Natural killer cell treated with Interleukin-12 subunit alpha and Interleukin-12 subunit beta and Interleukin-15 and Interleukin-18, amount 100 ng/mL, for 72 hours (primary cell): ENCODE data around the gene RPAP2. TPM values are rescaled to one million over a fixed set of nuclear protein-coding genes. Genes with fewer than 3 reads are reported as not detected.
"Not testable (repeated sequence)": the region's sequence is repeated elsewhere in the genome, so short reads cannot be mapped to it uniquely, and the experiment has no call there.

Source experiments
- ATAC-seq, 2 donors: fragments of 150-1000 bp; cut with Tn5 transposase in 1 of 2; sonication (Bioruptor Pico), chemical (Tn5 transposase) in 1 of 2; 2 replicates each; pipeline ENCODE4 v1.10.0; 2021
- DNase-seq: peaks from one replicate; pipeline ENCODE4 v3.0.0; 2022; ENCODE audit warnings: low spot score
- H3K27ac Mint-ChIP-seq, 2 donors: 1 replicate in 1 of 2; 2 replicates in 1 of 2; pipeline ENCODE4 v1.8.0; 2022; ENCODE audit warnings: mixed read lengths in 2 of 2, mild to moderate bottlenecking in 1 of 2, moderate library complexity in 1 of 2
- H3K27me3 Mint-ChIP-seq, 2 donors: 1 replicate in 1 of 2; 2 replicates in 1 of 2; pipeline ENCODE4 v1.8.0; 2022; ENCODE audit warnings: mixed read lengths in 2 of 2
- H3K36me3 Mint-ChIP-seq: one replicate; pipeline ENCODE4 v1.8.0; 2022; ENCODE audit warnings: mixed read lengths
- H3K4me1 Mint-ChIP-seq, 2 donors: 1 replicate in 1 of 2; 2 replicates in 1 of 2; pipeline ENCODE4 v1.8.0; 2022; ENCODE audit warnings: low read depth in 2 of 2, mixed read lengths in 2 of 2, mild to moderate bottlenecking in 1 of 2
- H3K4me3 Mint-ChIP-seq: one replicate; pipeline ENCODE4 v1.8.0; 2022; ENCODE audit warnings: mixed read lengths
- H3K9me3 Mint-ChIP-seq: 2 replicates; pipeline ENCODE4 v1.8.0; 2022; ENCODE audit warnings: mixed read lengths
- total RNA-seq, 2 donors: library from RNA; stranded (reverse); gene quantifications; one replicate each; pipeline ENCODE4 v1.2.3, GENCODE V29; 2022

The RPAP2 gene
- total RNA-seq, 2 donors from 2014 or later: 34.5 to 39.3 TPM

GRCh38 chr1:92372164-92372563 is 73.3 kb downstream of the RPAP2 start:
- Mint-ChIP-seq H3K4me3 (no peak overlapping the region), H3K9me3 (no peaks in the 10 kb centered on the region)

DNA sequence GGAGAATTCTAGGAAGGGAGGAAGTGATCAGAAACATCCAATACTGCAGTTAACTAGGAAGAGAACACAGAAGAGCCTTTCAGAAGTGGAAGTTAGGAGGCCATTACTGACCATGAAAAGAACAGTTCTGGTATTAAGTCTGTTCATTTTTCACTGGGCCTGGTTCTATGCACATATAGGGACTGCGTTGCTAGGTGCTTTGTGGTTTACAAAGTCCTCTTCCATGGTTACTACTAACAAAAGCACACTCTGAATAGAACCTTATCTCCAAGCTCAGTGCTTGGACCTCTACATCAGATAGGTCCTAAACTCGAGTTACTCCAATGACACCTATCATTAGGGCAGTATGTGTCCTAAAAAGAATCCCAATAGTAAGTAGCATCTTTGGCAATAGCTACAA is 75.4 kb downstream of the RPAP2 start:
- H3K36me3 Mint-ChIP-seq: peaks cover 6% of the 10 kb centered on the region
- ATAC-seq (no peak), DNase-seq (no peak)
- no peak overlapping the region for H3K4me3 Mint-ChIP-seq
- no peaks in the 10 kb centered on the region for H3K27me3 Mint-ChIP-seq
- peaks cover 14 to 16% of the 10 kb centered on the region in 2 donors for H3K4me1 Mint-ChIP-seq
- no peak overlapping the region for H3K27ac Mint-ChIP-seq
- H3K9me3 Mint-ChIP-seq: no peaks in the 10 kb centered on the region

More at GRCh38 chr1:92372164-92372563, 73.3 kb downstream of the RPAP2 start:
- ATAC-seq (no peak), DNase-seq (no peak)
- peaks cover 27 to 28% of the 10 kb centered on the region in 2 donors for H3K4me1 Mint-ChIP-seq
- no peak overlapping the region for H3K27ac Mint-ChIP-seq
- H3K27me3 Mint-ChIP-seq: no peaks in the 10 kb centered on the region
- H3K36me3 Mint-ChIP-seq: peaks cover 13% of the 10 kb centered on the region

DNA sequence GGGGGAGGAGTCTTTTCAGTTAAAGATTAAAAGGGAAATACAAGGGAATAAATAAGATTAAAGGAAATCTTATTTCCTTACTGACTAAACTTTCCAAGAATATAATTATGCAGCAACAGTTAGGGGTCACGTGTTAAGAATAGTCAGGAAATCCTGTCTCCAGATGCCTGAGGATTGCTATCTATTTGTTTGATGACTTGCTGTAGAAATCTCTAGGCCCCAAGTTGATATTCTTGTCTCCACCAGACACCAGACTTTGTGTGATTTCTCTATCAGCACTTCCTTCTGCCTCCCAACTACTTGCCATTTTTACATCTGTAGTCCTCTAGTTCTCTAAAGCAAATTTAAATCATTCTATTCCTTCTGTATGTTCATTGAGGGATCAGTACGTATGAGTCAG is 77.5 kb downstream of the RPAP2 start:
- H3K27ac Mint-ChIP-seq: no peak overlapping the region

DNA sequence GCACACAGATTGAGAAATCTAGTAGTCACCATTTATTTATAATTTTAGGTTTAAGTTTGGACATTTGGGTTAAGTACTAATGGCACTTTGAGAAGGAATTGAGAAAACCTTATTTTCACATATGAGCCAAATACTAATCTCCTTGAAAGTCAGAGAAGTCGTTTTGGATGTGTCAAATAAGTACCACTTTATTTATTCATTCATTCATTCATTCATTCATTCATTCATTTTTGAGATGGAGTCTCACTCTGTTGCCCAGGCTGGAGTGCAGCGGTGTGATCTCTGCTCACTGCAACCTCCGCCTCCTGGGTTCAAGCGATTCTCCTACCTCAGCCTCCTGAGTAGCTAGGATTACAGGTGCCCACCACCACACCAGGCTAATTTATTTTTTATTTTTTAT is 79.1 kb downstream of the RPAP2 start:
- not testable (repeated sequence) for H3K4me3 Mint-ChIP-seq, H3K27me3 Mint-ChIP-seq, DNase-seq, H3K9me3 Mint-ChIP-seq, H3K36me3 Mint-ChIP-seq, ATAC-seq, H3K27ac Mint-ChIP-seq
- peaks cover 15 to 21% of the 10 kb centered on the region in 2 donors for H3K4me1 Mint-ChIP-seq

More for the DNA sequence above, 77.5 kb downstream of the RPAP2 start:
- Mint-ChIP-seq H3K9me3 (no peaks in the 10 kb centered on the region), H3K27me3 (no peaks in the 10 kb centered on the region), H3K4me1 (peaks cover 21% of the 10 kb centered on the region in 2 donors), H3K4me3 (no peak overlapping the region), H3K36me3 (peaks cover 12% of the 10 kb centered on the region)
- no peak for DNase-seq
- ATAC-seq: no peak

DNA sequence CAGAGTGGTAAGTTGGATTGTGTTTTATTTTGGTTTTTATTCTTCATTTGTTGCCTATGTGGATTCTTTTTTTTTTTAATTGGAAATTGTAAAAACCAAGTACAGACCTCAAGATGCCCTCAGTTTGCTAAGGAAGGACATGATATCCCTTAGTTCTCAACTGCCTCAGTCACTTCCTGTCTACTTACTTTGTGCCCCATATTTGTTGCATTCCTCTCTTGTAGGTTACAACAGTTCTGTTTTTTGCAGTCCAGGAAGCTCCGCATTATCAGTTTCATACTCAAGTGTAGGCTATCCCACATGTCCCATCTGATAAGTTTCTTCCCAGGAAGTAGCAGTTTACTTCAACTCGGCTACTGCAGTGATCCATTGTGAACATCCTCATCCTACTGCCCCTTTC is 82.0 kb downstream of the RPAP2 start:
- H3K27me3 Mint-ChIP-seq: no peaks in the 10 kb centered on the region
- H3K4me1 Mint-ChIP-seq: peaks cover 10 to 12% of the 10 kb centered on the region in 2 donors
- peak overlapping the region in 1 of 2 donors; percentile 6 for H3K27ac Mint-ChIP-seq
- H3K36me3 Mint-ChIP-seq: peaks cover 8% of the 10 kb centered on the region
- no peak for DNase-seq
- H3K9me3 Mint-ChIP-seq: no peaks in the 10 kb centered on the region
- no peak for ATAC-seq
- H3K4me3 Mint-ChIP-seq: no peak overlapping the region

GRCh38 chr1:92393966-92394365 is 95.1 kb downstream of the RPAP2 start:
- Mint-ChIP-seq H3K9me3 (peaks cover 33% of the 10 kb centered on the region), H3K36me3 (peaks cover 48% of the 10 kb centered on the region)
- H3K4me1 Mint-ChIP-seq, H3K27ac Mint-ChIP-seq, ATAC-seq, DNase-seq, H3K27me3 Mint-ChIP-seq, H3K4me3 Mint-ChIP-seq: not testable (repeated sequence)

DNA sequence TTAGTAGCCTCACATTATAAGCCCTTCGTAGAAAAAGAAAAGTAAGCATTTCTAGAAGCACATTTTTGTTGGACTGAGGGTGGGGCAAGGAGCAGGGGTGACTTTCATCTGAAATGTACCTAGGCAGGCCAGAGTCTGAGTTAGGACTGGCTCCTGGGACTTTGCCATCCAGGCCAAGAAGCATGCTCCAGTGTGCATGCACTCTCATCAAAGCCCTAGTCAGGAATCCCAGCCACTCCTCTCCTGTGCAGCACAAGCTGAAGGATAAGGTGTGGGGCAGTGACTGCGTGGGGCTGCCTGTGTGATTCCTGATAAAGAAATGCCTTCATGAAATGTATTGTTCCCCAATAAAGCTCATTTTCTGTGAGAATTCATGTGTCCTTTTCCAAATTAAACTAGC is 99.7 kb downstream of the RPAP2 start:
- ATAC-seq (no peak), DNase-seq (no peak)
- no peak overlapping the region for H3K27ac Mint-ChIP-seq
- peaks cover 4 to 6% of the 10 kb centered on the region in 2 donors for H3K4me1 Mint-ChIP-seq
- peaks cover 6% of the 10 kb centered on the region for H3K9me3 Mint-ChIP-seq
- no peaks in the 10 kb centered on the region for H3K27me3 Mint-ChIP-seq
- H3K4me3 Mint-ChIP-seq: no peak overlapping the region
- H3K36me3 Mint-ChIP-seq: peaks cover 9% of the 10 kb centered on the region

- Mint-ChIP-seq H3K9me3 (peaks cover 6% of the 10 kb centered on the region), H3K4me1 (peaks cover 4 to 6% of the 10 kb centered on the region in 2 donors), H3K27ac (no peak overlapping the region), H3K4me3 (no peak overlapping the region), H3K36me3 (peaks cover 9% of the 10 kb centered on the region), H3K27me3 (no peaks in the 10 kb centered on the region)
- DNase-seq (no peak), ATAC-seq (peak; percentile 61 to 73)
These were observed 100.2 kb downstream of the RPAP2 start for GRCh38 chr1:92399076-92399475.

- no peak for ATAC-seq
These were observed 105.8 kb downstream of the RPAP2 start for GRCh38 chr1:92404661-92405060.

DNA sequence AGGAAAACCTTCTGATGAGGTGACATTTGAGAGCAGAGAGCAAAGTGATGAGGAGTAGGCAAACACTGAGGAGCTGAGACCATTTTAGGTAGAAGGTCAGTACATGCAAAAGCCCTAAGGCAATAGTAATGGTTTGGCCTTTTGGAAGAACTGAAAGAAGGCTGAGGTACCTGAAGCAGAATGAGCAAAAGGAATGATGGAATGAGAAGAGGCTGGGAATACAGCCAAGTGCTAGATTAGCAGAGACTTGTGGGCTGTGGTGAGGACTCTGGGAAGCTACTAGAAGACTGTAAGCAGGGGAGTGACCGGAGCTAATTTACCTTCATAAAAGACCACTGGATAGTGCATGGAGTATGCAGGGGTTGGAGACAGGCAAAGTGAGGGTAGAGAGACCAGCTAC is 110.0 kb downstream of the RPAP2 start:
- Mint-ChIP-seq H3K36me3 (peaks cover 5% of the 10 kb centered on the region), H3K27me3 (peaks cover 0 to 3% of the 10 kb centered on the region in 2 donors), H3K27ac (no peak overlapping the region), H3K4me3 (no peak overlapping the region), H3K4me1 (peaks cover 0 to 13% of the 10 kb centered on the region in 2 donors), H3K9me3 (peaks cover 4% of the 10 kb centered on the region)
- DNase-seq: no peak
- no peak for ATAC-seq

More at GRCh38 chr1:92404661-92405060, 105.8 kb downstream of the RPAP2 start:
- Mint-ChIP-seq H3K27me3 (peaks cover 0 to 3% of the 10 kb centered on the region in 2 donors), H3K9me3 (peaks cover 7% of the 10 kb centered on the region), H3K4me1 (peaks cover 3 to 14% of the 10 kb centered on the region in 2 donors), H3K27ac (no peak overlapping the region), H3K4me3 (no peak overlapping the region), H3K36me3 (peaks cover 12% of the 10 kb centered on the region)
- DNase-seq: no peak

GRCh38 chr1:92409946-92410549 is 111.2 kb downstream of the RPAP2 start:
- H3K27me3 Mint-ChIP-seq: peaks cover 0 to 3% of the 10 kb centered on the region in 2 donors
- no peak for DNase-seq
- H3K9me3 Mint-ChIP-seq: no peaks in the 10 kb centered on the region
- no peak overlapping the region for H3K27ac Mint-ChIP-seq
- H3K36me3 Mint-ChIP-seq: no peaks in the 10 kb centered on the region
- H3K4me1 Mint-ChIP-seq: peaks cover 0 to 13% of the 10 kb centered on the region in 2 donors
- H3K4me3 Mint-ChIP-seq: no peak overlapping the region
- no peak for ATAC-seq

DNA sequence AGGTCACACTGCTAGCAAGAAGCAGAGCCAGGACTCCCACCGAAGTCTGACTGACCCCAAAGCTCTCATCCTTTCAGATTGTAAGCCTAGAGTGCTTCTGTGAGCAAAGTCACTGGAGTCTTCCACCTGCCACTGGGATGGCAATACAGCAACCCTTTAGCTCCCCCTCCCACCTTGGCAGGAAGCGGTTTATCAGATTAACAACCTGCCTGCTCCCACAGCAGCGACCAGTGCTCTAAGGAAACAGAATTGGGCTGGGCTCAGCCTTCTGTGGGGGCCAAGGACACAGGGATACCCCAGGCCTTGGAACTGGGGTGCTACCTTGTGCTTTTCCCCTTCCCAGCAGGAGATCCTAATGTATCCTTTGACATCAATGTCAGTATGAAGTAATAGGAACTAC is 111.8 kb downstream of the RPAP2 start:
- no peak for DNase-seq
- Mint-ChIP-seq H3K4me3 (no peak overlapping the region), H3K9me3 (no peaks in the 10 kb centered on the region), H3K4me1 (peaks cover 0 to 13% of the 10 kb centered on the region in 2 donors), H3K27ac (no peak overlapping the region), H3K36me3 (no peaks in the 10 kb centered on the region), H3K27me3 (peaks cover 0 to 3% of the 10 kb centered on the region in 2 donors)
- ATAC-seq: peak in 1 of 2 donors; percentile 59

DNA sequence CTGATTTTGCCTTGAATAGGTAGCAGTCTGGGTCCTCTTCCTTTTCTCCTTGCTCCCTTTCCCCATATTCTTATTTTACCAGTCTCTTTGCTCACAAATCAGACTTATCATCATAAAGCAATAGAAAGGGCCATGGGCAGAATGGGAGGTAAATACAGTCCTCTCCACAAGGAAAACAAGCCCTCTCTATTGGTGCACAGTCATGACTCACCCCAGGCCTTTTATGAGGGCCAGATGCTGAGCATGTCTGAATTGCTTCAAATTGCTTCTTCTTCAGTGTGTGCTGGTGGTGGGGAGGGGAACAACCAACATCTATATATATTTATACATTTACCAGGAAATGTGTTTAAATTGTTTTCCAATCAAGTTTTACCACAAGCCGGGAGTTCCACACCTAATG is 112.7 kb downstream of the RPAP2 start:
- ATAC-seq (no peak), DNase-seq (no peak)
- H3K27me3 Mint-ChIP-seq: peaks cover 0 to 3% of the 10 kb centered on the region in 2 donors
- H3K4me3 Mint-ChIP-seq: no peak overlapping the region
- H3K36me3 Mint-ChIP-seq: no peaks in the 10 kb centered on the region
- peaks cover 0 to 13% of the 10 kb centered on the region in 2 donors for H3K4me1 Mint-ChIP-seq
- no peak overlapping the region for H3K27ac Mint-ChIP-seq
- H3K9me3 Mint-ChIP-seq: no peaks in the 10 kb centered on the region

- no peak for ATAC-seq
- no peak for DNase-seq
- no peaks in the 10 kb centered on the region for H3K36me3 Mint-ChIP-seq
- H3K27me3 Mint-ChIP-seq: peaks cover 0 to 3% of the 10 kb centered on the region in 2 donors
- H3K4me3 Mint-ChIP-seq: no peak overlapping the region
- H3K27ac Mint-ChIP-seq: no peak overlapping the region
- H3K4me1 Mint-ChIP-seq: peaks cover 0 to 3% of the 10 kb centered on the region in 2 donors
- H3K9me3 Mint-ChIP-seq: no peaks in the 10 kb centered on the region
These were observed 120.8 kb downstream of the RPAP2 start for GRCh38 chr1:92419642-92420041.

DNA sequence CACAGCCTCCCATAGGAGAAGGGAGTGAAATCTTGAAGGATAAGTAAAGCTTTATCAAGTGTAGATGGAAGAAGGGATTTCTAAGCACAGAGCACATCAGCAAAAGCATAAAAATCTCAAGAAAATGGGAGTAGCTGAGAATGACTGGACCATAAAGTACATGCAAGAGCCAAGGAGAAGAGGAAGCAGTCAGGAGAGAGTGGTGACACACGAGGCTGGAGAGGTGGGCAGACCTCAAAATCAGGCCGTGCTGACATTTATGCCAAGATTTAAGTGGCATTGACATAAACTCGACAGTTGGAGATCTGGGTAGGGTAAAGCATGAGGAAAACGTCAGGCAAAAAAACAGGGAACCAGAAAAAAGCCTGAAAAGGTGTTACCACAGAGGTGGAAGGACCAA is 125.5 kb downstream of the RPAP2 start:
- ATAC-seq: no peak
- H3K4me1 Mint-ChIP-seq: peaks cover 0 to 3% of the 10 kb centered on the region in 2 donors
- no peak overlapping the region for H3K27ac Mint-ChIP-seq

More for the DNA sequence above, 125.5 kb downstream of the RPAP2 start:
- H3K9me3 Mint-ChIP-seq: no peaks in the 10 kb centered on the region
- no peak for DNase-seq
- no peak overlapping the region for H3K4me3 Mint-ChIP-seq
- H3K36me3 Mint-ChIP-seq: no peaks in the 10 kb centered on the region
- no peaks in the 10 kb centered on the region for H3K27me3 Mint-ChIP-seq
